ENCODE results near the gene STRN3.

The STRN3 gene

GRCh38 chr14:30873308-30874119 is 152.7 kb downstream of the STRN3 start:
- Histone ChIP-seq H3K9me3 (ENCODE audit: control insufficient read depth, low read length) (no peaks in the 10 kb centered on the region), H3K4me1 (no peaks in the 10 kb centered on the region), H3K27me3 (ENCODE audit: control insufficient read depth, insufficient read depth, low read length) (no peaks in the 10 kb centered on the region), H2AFZ (peak overlapping the region; percentile 91), H3K36me3 (ENCODE audit: control insufficient read depth, insufficient read depth, low read length) (no peaks in the 10 kb centered on the region), H3K27ac (no peak overlapping the region), H3K4me2 (ENCODE audit: low read length) (peak overlapping the region; percentile 64), H3K4me3 (ENCODE audit: low read depth, low read length) (no peak overlapping the region), H3K79me2 (no peaks in the 10 kb centered on the region), H3K9ac (no peak overlapping the region)
- TF ChIP-seq, protein P1, sequence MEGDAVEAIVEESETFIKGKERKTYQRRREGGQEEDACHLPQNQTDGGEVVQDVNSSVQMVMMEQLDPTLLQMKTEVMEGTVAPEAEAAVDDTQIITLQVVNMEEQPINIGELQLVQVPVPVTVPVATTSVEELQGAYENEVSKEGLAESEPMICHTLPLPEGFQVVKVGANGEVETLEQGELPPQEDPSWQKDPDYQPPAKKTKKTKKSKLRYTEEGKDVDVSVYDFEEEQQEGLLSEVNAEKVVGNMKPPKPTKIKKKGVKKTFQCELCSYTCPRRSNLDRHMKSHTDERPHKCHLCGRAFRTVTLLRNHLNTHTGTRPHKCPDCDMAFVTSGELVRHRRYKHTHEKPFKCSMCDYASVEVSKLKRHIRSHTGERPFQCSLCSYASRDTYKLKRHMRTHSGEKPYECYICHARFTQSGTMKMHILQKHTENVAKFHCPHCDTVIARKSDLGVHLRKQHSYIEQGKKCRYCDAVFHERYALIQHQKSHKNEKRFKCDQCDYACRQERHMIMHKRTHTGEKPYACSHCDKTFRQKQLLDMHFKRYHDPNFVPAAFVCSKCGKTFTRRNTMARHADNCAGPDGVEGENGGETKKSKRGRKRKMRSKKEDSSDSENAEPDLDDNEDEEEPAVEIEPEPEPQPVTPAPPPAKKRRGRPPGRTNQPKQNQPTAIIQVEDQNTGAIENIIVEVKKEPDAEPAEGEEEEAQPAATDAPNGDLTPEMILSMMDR (IDR thresholded peaks at IDR 0.05): no peak

- Histone ChIP-seq H2AFZ (no peak overlapping the region), H3K9ac (no peak overlapping the region), H3K4me3 (ENCODE audit: low read depth, low read length) (no peak overlapping the region), H3K9me3 (ENCODE audit: control insufficient read depth, low read length) (no peaks in the 10 kb centered on the region), H3K27me3 (ENCODE audit: control insufficient read depth, insufficient read depth, low read length) (no peaks in the 10 kb centered on the region), H3K36me3 (ENCODE audit: control insufficient read depth, insufficient read depth, low read length) (no peaks in the 10 kb centered on the region), H3K4me2 (ENCODE audit: low read length) (no peak overlapping the region), H3K27ac (no peak overlapping the region), H3K79me2 (no peaks in the 10 kb centered on the region), H3K4me1 (no peaks in the 10 kb centered on the region)
- TF ChIP-seq, protein P1 (IDR thresholded peaks at IDR 0.05): no peak
Measured at GRCh38 chr14:30872602-30873001, 153.6 kb downstream of the STRN3 start.

DNA sequence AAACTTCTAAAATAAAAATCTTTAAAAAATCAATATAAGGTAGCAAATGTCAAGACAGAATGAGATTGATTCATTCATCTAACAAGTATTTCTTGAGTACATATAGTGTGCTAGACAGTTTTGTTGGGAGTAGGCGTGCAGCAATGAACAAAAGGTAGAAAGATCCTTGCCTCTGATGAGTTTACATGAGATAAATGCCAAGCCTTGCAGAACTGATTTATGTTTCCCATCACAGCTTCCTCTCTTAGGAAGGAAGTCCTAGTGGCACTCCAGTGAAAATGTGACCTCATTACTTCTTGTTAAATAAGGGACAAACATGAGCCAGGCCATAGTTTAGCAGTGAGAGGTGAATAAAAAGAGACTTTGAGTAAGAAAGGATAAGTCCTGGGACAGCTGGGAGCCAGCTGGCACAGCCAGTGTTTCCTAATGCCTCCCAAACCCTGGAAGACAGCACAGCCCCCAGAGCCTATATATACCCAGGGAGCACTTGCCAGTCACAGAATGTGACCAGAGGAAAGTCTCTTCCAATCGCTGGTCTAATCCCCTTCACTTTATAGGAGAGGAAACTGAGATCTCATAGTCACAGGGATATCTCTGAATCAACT is 156.5 kb downstream of the STRN3 start:
- no peak overlapping the region for H3K4me2 ChIP-seq (ENCODE audit: low read length)
- no peak overlapping the region for H3K27ac ChIP-seq
- H3K4me3 ChIP-seq (ENCODE audit: low read depth, low read length): no peak overlapping the region
- no peaks in the 10 kb centered on the region for H3K79me2 ChIP-seq
- no peaks in the 10 kb centered on the region for H3K9me3 ChIP-seq (ENCODE audit: control insufficient read depth, low read length)
- H3K27me3 ChIP-seq (ENCODE audit: control insufficient read depth, insufficient read depth, low read length): no peaks in the 10 kb centered on the region
- H3K36me3 ChIP-seq (ENCODE audit: control insufficient read depth, insufficient read depth, low read length): no peaks in the 10 kb centered on the region
- H2AFZ ChIP-seq: no peak overlapping the region
- H3K9ac ChIP-seq: no peak overlapping the region
- TF ChIP-seq, protein P1 (IDR thresholded peaks at IDR 0.05): no peak
- H3K4me1 ChIP-seq: no peaks in the 10 kb centered on the region

DNA sequence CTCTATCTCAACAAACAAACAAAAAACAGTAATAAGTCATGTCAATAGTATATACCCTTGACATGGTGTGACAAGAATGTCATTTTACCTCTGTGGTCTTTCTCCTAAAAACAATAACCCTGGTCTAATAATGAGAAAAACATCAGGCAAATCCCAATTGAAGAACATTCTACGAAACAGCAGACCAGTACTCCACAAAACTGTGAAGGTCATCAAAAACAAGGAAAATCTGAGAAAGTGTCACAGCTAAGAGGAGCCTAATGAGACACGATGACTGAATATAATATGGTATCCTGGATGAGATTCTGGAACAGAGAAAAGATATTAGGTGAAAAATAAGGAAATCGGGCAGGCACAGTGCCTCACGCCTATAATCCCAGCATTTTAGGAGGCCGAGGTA is 157.4 kb downstream of the STRN3 start:
- Histone ChIP-seq H2AFZ (no peak overlapping the region), H3K4me2 (ENCODE audit: low read length) (no peak overlapping the region), H3K9me3 (ENCODE audit: control insufficient read depth, low read length) (no peaks in the 10 kb centered on the region), H3K27me3 (ENCODE audit: control insufficient read depth, insufficient read depth, low read length) (no peaks in the 10 kb centered on the region), H3K79me2 (no peaks in the 10 kb centered on the region), H3K9ac (no peak overlapping the region), H3K4me1 (no peaks in the 10 kb centered on the region), H3K36me3 (ENCODE audit: control insufficient read depth, insufficient read depth, low read length) (no peaks in the 10 kb centered on the region), H3K4me3 (ENCODE audit: low read depth, low read length) (no peak overlapping the region), H3K27ac (no peak overlapping the region)
- TF ChIP-seq, protein P1 (IDR thresholded peaks at IDR 0.05): no peak
